Osteoblast (primary cell): Measurements from ENCODE around the gene POLR3H. TPM values are rescaled to one million over a fixed set of nuclear protein-coding genes. Genes with fewer than 3 reads are reported as not detected.

ENCODE experiments used
- DNase-seq: peaks from one replicate; pipeline ENCODE4 v3.0.0; 2011; ENCODE audit warnings: low spot score, mixed read lengths; ENCODE audit not compliant: insufficient read length; ENCODE audit errors: missing footprints
- H2AFZ ChIP-seq: 2 replicates; pipeline ENCODE4 v1.6.0; 2011; ENCODE audit warnings: mild to moderate bottlenecking, low read length
- H3K27ac ChIP-seq: 2 replicates; pipeline ENCODE4 v1.5.1; 2011; ENCODE audit warnings: mild to moderate bottlenecking, low read depth, low read length, moderate library complexity
- H3K27me3 ChIP-seq: 2 replicates; pipeline ENCODE4 v1.6.0; 2012; ENCODE audit warnings: mild to moderate bottlenecking, control low read depth, inconsistent platforms, low read length, moderate library complexity; ENCODE audit not compliant: insufficient read depth
- H3K36me3 ChIP-seq: 2 replicates; pipeline ENCODE4 v1.5.1; 2011; ENCODE audit warnings: mild to moderate bottlenecking, low read length, control low read depth, moderate library complexity; ENCODE audit not compliant: insufficient read depth
- H3K4me1 ChIP-seq: 2 replicates; pipeline ENCODE4 v1.5.1; 2011; ENCODE audit warnings: mild to moderate bottlenecking, low read length, control low read depth, moderate library complexity; ENCODE audit not compliant: insufficient read depth
- H3K4me2 ChIP-seq: 2 replicates; pipeline ENCODE4 v1.6.0; 2011; ENCODE audit warnings: mild to moderate bottlenecking, low read length; ENCODE audit not compliant: insufficient read depth
- H3K4me3 ChIP-seq: fragments of 200-600 bp; sonication (generic); 3 replicates; pipeline ENCODE4 v1.5.1; 2012; ENCODE audit warnings: mild to moderate bottlenecking, low read length, inconsistent platforms; ENCODE audit not compliant: insufficient read depth
- H3K79me2 ChIP-seq: 2 replicates; pipeline ENCODE4 v1.6.0; 2012; ENCODE audit warnings: mild to moderate bottlenecking, low read length, control low read depth, inconsistent platforms; ENCODE audit not compliant: insufficient read depth
- H3K9me3 ChIP-seq: 2 replicates; pipeline ENCODE4 v1.5.1; 2011; ENCODE audit warnings: low read depth, low read length, control low read depth
- H4K20me1 ChIP-seq: 2 replicates; pipeline ENCODE4 v1.6.0; 2012; ENCODE audit warnings: mild to moderate bottlenecking, low read length, control low read depth; ENCODE audit not compliant: insufficient read depth
- CTCF ChIP-seq: IDR thresholded peaks from 2 replicates; pipeline ENCODE4 v1.5.1; 2011; ENCODE audit warnings: mild to moderate bottlenecking, low read depth, low read length, moderate library complexity; ENCODE audit errors: extremely low read depth
- total RNA-seq: library from RNA; depleted of rRNA; stranded (reverse); fragments of >200 nt; gene quantifications from 2 replicates; pipeline ENCODE4 v1.2.3, GENCODE V29; 2012

POLR3H gene
- total RNA-seq, 1 donor = 27.9 TPM

GRCh38 chr22:41511521-41511968 lies 32.7 kb downstream of the POLR3H start:
- peaks cover 13% of the 10 kb centered on the region for H3K79me2 ChIP-seq
- no peaks in the 10 kb centered on the region for H3K27me3 ChIP-seq
- peak; percentile 65 for DNase-seq
- peaks cover 12% of the 10 kb centered on the region for H3K4me1 ChIP-seq
- H3K27ac ChIP-seq = no peak overlapping the region
- no peak overlapping the region for H3K4me3 ChIP-seq
- TF ChIP-seq CTCF = no peak
- H3K9me3 ChIP-seq = no peaks in the 10 kb centered on the region
- H3K4me2 ChIP-seq = no peak overlapping the region
- no peak overlapping the region for H2AFZ ChIP-seq
- peaks cover 2% of the 10 kb centered on the region for H4K20me1 ChIP-seq
- H3K36me3 ChIP-seq = peaks cover 52% of the 10 kb centered on the region

GRCh38 chr22:41508770-41509170 lies 35.5 kb downstream of the POLR3H start:
- H2AFZ ChIP-seq = no peak overlapping the region
- H3K4me1 ChIP-seq = peaks cover 23% of the 10 kb centered on the region
- H3K9me3 ChIP-seq = no peaks in the 10 kb centered on the region
- peaks cover 24% of the 10 kb centered on the region for H3K79me2 ChIP-seq
- no peak overlapping the region for H3K27ac ChIP-seq
- H3K36me3 ChIP-seq = peaks cover 34% of the 10 kb centered on the region
- peak; percentile 14 for TF ChIP-seq CTCF
- H3K27me3 ChIP-seq = no peaks in the 10 kb centered on the region
- no peak overlapping the region for H3K4me2 ChIP-seq
- H4K20me1 ChIP-seq = peaks cover 9% of the 10 kb centered on the region
- DNase-seq = peak; percentile 81
- no peak overlapping the region for H3K4me3 ChIP-seq

GRCh38 chr22:41507330-41508063 lies 36.8 kb downstream of the POLR3H start:
- Histone ChIP-seq H3K79me2 (peaks cover 24% of the 10 kb centered on the region), H3K27ac (no peak overlapping the region), H3K4me2 (no peak overlapping the region), H3K36me3 (peaks cover 30% of the 10 kb centered on the region), H3K4me3 (no peak overlapping the region), H3K9me3 (no peaks in the 10 kb centered on the region), H3K4me1 (peaks cover 17% of the 10 kb centered on the region), H4K20me1 (peaks cover 9% of the 10 kb centered on the region), H2AFZ (no peak overlapping the region), H3K27me3 (no peaks in the 10 kb centered on the region)
- DNase-seq = peak; percentile 70
- no peak for TF ChIP-seq CTCF

- Histone ChIP-seq H3K27ac (no peak overlapping the region), H3K27me3 (no peaks in the 10 kb centered on the region), H3K9me3 (no peaks in the 10 kb centered on the region), H3K79me2 (peaks cover 35% of the 10 kb centered on the region), H3K4me1 (peaks cover 13% of the 10 kb centered on the region), H3K4me2 (no peak overlapping the region), H4K20me1 (peaks cover 9% of the 10 kb centered on the region), H3K4me3 (no peak overlapping the region), H3K36me3 (peaks cover 36% of the 10 kb centered on the region), H2AFZ (no peak overlapping the region)
- no peak for TF ChIP-seq CTCF
- DNase-seq = no peak
Observed at GRCh38 chr22:41505511-41506220, 38.6 kb downstream of the POLR3H start.
